GM10248 (cell line): ENCODE results near the gene FER.
A peak's percentile ranks its signal among the peaks of the same experiment; 100 is the strongest.

Source experiments
- CTCF ChIA-PET: fragments of 300-600 bp; sonication (Branson Sonifier 250); formaldehyde crosslinking; extraction: SDS; loops from one replicate; lab custom pipeline; 2021; ENCODE audit warnings: antibody characterized with exemption; lab: Yijun Ruan, JAX
- POLR2A ChIA-PET: fragments of 350-650 bp; sonication (Branson Sonifier 250); formaldehyde crosslinking; extraction: SDS; loops from one replicate; lab custom pipeline; 2020; ENCODE audit warnings: antibody characterized with exemption; lab: Yijun Ruan, JAX
- DNase-seq: peaks from one replicate; pipeline ENCODE4 v3.0.0; 2012; ENCODE audit errors: extremely low spot score
- TF ChIP-seq, protein P1 (sequence below): IDR thresholded peaks from 2 replicates; pipeline ENCODE4 v1.5.1; 2012; ENCODE audit warnings: mild to moderate bottlenecking, low read depth; ENCODE audit errors: extremely low read depth, missing control alignments, control extremely low read depth

The FER gene

DNA sequence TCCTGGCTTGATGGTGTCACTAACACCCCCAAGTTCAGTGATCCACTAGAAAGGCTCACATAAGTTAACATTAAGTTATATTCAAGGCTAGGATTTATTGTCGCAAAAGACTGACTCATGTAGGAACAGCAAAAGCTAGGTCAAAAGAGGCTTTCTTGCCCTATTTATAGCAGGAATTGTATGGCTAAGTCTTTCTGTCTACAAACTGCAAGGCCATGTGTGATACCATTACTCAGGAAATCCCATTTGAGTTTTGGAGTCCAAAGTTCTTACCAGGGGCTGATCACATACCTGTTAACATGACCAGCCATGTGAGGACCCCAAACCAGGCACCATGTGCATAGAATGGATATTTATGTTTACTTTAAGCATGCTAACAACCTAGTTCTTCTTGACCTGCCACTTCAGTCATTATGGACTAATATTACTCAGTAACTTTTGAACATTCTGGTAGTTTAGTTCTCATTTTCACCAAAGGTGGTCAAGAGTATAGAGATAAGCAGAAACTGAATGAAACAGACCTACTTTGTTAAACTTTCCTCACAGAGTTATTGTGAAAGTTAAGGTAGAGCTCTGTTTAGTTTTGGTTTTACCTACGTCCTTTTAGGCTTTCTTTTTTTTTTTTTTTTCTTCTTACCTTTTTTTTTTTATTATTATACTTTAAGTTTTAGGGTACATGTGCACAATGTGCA lies 281.1 kb downstream of the FER start:
- TF ChIP-seq, protein P1, sequence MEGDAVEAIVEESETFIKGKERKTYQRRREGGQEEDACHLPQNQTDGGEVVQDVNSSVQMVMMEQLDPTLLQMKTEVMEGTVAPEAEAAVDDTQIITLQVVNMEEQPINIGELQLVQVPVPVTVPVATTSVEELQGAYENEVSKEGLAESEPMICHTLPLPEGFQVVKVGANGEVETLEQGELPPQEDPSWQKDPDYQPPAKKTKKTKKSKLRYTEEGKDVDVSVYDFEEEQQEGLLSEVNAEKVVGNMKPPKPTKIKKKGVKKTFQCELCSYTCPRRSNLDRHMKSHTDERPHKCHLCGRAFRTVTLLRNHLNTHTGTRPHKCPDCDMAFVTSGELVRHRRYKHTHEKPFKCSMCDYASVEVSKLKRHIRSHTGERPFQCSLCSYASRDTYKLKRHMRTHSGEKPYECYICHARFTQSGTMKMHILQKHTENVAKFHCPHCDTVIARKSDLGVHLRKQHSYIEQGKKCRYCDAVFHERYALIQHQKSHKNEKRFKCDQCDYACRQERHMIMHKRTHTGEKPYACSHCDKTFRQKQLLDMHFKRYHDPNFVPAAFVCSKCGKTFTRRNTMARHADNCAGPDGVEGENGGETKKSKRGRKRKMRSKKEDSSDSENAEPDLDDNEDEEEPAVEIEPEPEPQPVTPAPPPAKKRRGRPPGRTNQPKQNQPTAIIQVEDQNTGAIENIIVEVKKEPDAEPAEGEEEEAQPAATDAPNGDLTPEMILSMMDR, result no peak
- peak; percentile 11 for DNase-seq
- ChIA-PET POLR2A (no interaction called here), CTCF (no interaction called here)

DNA sequence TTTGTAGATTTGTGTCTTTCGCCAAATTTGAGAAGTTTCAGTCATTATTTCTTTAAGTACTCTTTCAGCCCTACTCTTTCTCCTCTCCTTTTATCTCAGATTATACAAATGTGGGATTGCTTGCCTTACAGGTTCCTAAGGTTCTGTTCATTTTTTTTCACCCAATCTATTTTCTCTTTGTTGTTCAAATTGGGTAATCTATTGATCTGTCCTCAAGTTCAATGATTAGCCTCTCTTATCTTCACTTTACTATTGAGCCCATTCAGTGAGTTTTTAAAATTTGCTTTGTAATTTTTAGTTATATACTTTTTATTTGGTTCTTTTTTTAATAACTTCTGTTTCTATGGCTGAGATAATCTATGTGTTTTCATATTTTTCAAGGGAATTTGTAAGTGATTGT lies 282.1 kb downstream of the FER start:
- TF ChIP-seq, protein P1, result no peak
- CTCF ChIA-PET, result interaction anchor here (0.8 to 2.3 kb wide), 2 partner anchors 14 kb away, joined by 3 to 6 read pairs; no protein-coding TSS in a partner anchor
- POLR2A ChIA-PET, result no interaction called here
- no peak for DNase-seq

DNA sequence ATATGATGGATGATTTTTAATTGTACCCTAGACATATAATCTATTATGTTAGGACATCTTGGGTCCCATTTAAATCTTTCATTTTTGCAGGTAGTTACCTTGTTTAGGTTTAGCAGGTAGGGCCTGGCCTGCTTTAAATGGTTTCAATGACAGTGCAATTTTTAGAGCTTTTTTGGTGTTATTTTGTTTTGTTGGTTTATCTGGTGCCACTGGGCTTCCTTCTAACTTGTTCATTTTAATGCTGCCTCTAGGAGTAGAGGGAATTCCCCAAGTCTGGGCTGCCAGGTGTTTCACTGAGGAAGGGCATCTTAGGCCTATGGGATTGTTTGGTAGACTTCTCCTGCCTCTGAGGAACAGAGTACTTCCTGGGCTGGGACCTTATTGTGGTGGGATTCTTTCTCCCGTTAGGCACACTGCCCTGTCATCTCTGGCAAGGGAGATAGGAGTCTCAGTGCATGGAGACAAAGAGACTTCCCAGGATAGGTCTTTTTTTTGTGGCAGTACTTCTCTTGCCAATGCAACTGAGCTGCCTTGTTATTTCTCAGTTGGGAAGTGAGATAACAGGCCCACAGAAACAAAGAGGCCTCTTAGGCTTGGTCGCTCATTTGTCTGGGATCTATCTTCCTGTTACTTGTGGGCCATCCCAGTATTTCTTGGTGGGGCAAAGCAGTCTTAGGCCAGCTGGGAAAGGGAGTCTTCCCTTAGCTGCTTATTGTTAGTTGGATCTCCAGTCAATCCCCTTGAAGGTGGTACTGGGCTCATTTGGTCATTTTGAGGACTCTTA lies 282.9 kb downstream of the FER start:
- ChIA-PET POLR2A (no interaction called here), CTCF (interaction anchor here (0.8 to 2.3 kb wide), 2 partner anchors 13 to 14 kb away, joined by 3 to 6 read pairs; no protein-coding TSS in a partner anchor)
- no peak for DNase-seq

DNA sequence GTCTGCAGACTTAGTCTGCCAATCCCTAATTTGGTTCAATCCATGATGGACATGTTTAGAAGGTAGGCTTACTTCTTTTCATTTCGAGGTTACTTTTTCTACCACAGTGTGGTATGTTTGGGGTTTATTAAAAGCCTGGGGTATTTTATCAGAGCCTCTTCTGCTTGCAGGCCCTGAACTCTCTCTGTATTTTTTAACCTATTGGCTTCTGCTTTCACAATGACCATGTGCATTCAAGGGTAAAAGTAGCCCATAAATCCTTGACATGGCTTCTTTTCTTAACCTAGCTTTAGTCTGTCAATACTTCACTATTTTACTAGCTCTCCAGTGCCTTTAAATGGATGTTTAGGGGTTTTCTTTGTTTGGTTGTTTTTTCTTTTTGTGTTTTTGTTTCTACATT lies 286.6 kb downstream of the FER start:
- TF ChIP-seq, protein P1, result no peak
- ChIA-PET CTCF (interaction anchor here (0.9 kb wide), 1 partner anchor 11 kb away, joined by 3 read pairs; no protein-coding TSS in a partner anchor), POLR2A (interaction anchor here (0.6 kb wide), 1 partner anchor 67 kb away, joined by 5 read pairs; no protein-coding TSS in a partner anchor)
- DNase-seq, result peak; percentile 7

More for the DNA sequence above, 282.9 kb downstream of the FER start:
- TF ChIP-seq, protein P1, result no peak

DNA sequence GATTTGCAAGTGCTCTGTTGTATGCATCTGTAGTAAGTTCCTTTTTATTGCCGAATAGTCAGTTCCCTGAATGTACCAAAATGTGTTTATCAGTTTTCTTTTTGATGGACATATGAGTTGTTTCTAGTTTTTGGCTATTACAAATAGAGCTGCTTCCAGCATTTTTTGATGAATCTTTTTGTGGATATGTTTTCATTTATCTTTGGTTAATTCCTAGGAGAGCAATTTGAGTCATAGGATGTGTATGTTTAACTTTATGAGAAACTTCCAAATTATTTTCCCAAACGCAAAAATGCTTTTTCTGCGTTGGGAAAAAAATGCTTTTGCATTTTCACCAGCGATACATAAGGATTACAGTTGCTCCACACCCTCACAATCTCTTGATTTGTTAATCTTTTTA lies 287.7 kb downstream of the FER start:
- ChIA-PET CTCF (no interaction called here), POLR2A (no interaction called here)
- TF ChIP-seq, protein P1, result no peak
- DNase-seq, result no peak

DNA sequence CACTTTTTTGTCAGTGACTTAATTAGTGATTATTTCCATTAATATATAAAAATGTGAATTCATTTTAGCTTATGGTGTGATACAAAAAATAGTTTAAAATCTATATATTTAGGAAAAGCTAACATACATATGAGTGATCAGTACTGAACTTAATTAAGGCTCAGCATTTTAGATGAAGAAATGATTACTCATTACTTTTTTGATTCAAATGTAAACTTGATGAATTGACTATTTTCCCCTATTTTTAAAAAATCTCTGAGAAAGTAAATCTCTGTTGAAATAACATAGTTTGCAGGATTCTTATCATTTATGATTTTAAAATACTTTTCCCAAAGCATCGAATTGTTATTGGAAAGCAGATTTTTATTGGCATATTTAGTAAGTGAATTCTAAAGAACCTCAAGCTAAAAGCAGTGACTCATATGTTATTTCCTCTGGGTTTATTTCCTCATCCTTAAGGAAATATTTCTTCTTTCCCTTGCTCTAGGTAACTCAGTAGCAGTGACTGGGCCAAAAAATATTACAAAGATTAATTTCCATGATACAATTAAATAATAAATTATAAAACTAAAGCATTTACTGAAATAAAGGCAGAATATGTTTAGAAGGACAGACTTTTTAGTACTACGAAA lies 290.6 kb downstream of the FER start:
- no peak for DNase-seq
- TF ChIP-seq, protein P1, result no peak
- ChIA-PET POLR2A (no interaction called here), CTCF (no interaction called here)
